ENCODE measurements around the gene TMPRSS7. TPM values are rescaled to one million over a fixed set of nuclear protein-coding genes. Genes with fewer than 3 reads are reported as not detected.

The TMPRSS7 gene
- total and polyA plus RNA-seq, 2 experiments from 2014 or later: not detected

- ATAC-seq (peak; percentile 95), DNase-seq (ENCODE audit: low spot score) (peak; percentile 83)
- TF ChIP-seq CTCF (conservative IDR thresholded peaks at IDR 0.05; ENCODE audit: low read depth in 2 of 2) (peak; percentile 90 to 95), JUNB (IDR thresholded peaks at IDR 0.05; ENCODE audit: unreplicated experiment) (no peak), CREB1 (CRISPR knock-in tag; IDR thresholded peaks at IDR 0.05; ENCODE audit: low read depth) (0 out of 2 replicates have a peak, but pooled peaks have one; percentile 12), ETS1 (IDR thresholded peaks at IDR 0.05) (no peak)
- peaks cover 29% of the 10 kb centered on the region for H3K4me1 Mint-ChIP-seq
- H3K4me1 ChIP-seq (ENCODE audit: insufficient read depth): peaks cover 18% of the 10 kb centered on the region
- no peak overlapping the region for H3K27ac ChIP-seq (ENCODE audit: low read depth)
- no peaks in the 10 kb centered on the region for H3K27me3 ChIP-seq (ENCODE audit: insufficient read depth)
- peaks cover 3% of the 10 kb centered on the region; the same call in 2 of the 3 replicates for H3K36me3 Mint-ChIP-seq (ENCODE audit: low read depth)
- H3F3A ChIP-seq (replicated peaks; ENCODE audit: low read depth): no peaks in the 10 kb centered on the region; the same call in 1 of the 2 replicates
- H3K79me2 ChIP-seq (replicated peaks; ENCODE audit: insufficient read depth): no peaks in the 10 kb centered on the region
- no peaks in the 10 kb centered on the region for H3K36me3 ChIP-seq (ENCODE audit: insufficient read depth)
- no peak overlapping the region for H3K27ac Mint-ChIP-seq
- H3K9me2 ChIP-seq (ENCODE audit: insufficient read depth): no peaks in the 10 kb centered on the region; the same call in 1 of the 2 replicates
- no peak overlapping the region for H3K4me3 ChIP-seq
- no peaks in the 10 kb centered on the region for H3K27me3 Mint-ChIP-seq (ENCODE audit: insufficient read depth, low read depth, poor library complexity)
- no peak overlapping the region for H3K4me3 Mint-ChIP-seq
- H3K9me3 Mint-ChIP-seq: peaks cover 2% of the 10 kb centered on the region; the same call in 1 of the 3 replicates
- H4K20me1 ChIP-seq (replicated peaks; ENCODE audit: insufficient read depth): no peaks in the 10 kb centered on the region
- no peak overlapping the region for H3K4me2 ChIP-seq
- no peak overlapping the region; the same call in 1 of the 2 replicates for H2AFZ ChIP-seq
Observed at GRCh38 chr3:112043621-112044201, 9.2 kb downstream of the TMPRSS7 start.

GRCh38 chr3:112046599-112046998, 12.1 kb downstream of the TMPRSS7 start:
- H3K27me3 ChIP-seq (ENCODE audit: insufficient read depth): no peaks in the 10 kb centered on the region
- H3K4me3 ChIP-seq: no peak overlapping the region
- H3K9me2 ChIP-seq (ENCODE audit: insufficient read depth): no peaks in the 10 kb centered on the region
- Mint-ChIP-seq H3K4me3 (no peak overlapping the region), H3K36me3 (ENCODE audit: low read depth) (no peaks in the 10 kb centered on the region), H3K4me1 (peaks cover 20% of the 10 kb centered on the region), H3K27me3 (ENCODE audit: insufficient read depth, low read depth, poor library complexity) (no peaks in the 10 kb centered on the region), H3K9me3 (no peaks in the 10 kb centered on the region), H3K27ac (no peak overlapping the region)
- no peaks in the 10 kb centered on the region for H3K36me3 ChIP-seq (ENCODE audit: insufficient read depth)
- H3F3A ChIP-seq (replicated peaks; ENCODE audit: low read depth): no peaks in the 10 kb centered on the region; the same call in 1 of the 2 replicates
- H2AFZ ChIP-seq: no peak overlapping the region
- no peak overlapping the region for H3K4me2 ChIP-seq
- no peaks in the 10 kb centered on the region for H3K79me2 ChIP-seq (replicated peaks; ENCODE audit: insufficient read depth)
- peaks cover 21% of the 10 kb centered on the region for H3K4me1 ChIP-seq (ENCODE audit: insufficient read depth)
- no peak overlapping the region for H3K27ac ChIP-seq (ENCODE audit: low read depth)
- DNase-seq (ENCODE audit: low spot score) (no peak), ATAC-seq (no peak)
- no peaks in the 10 kb centered on the region for H4K20me1 ChIP-seq (replicated peaks; ENCODE audit: insufficient read depth)
- TF ChIP-seq STAT1 (IDR thresholded peaks at IDR 0.05; ENCODE audit: unreplicated experiment) (no peak), NANOG (IDR thresholded peaks at IDR 0.05; ENCODE audit: borderline replicate concordance) (no peak), REST (IDR thresholded peaks at IDR 0.05; ENCODE audit: unreplicated experiment) (no peak), JUNB (IDR thresholded peaks at IDR 0.05; ENCODE audit: unreplicated experiment) (no peak), EZH2 (IDR thresholded peaks at IDR 0.05; ENCODE audit: low read depth, unreplicated experiment) (no peak), EZH2phosphoT487 (IDR thresholded peaks at IDR 0.05; ENCODE audit: unreplicated experiment) (no peak), CTCF (conservative IDR thresholded peaks at IDR 0.05; ENCODE audit: low read depth in 2 of 2) (no peak), ZNF114 (CRISPR knock-in tag; IDR thresholded peaks at IDR 0.05) (no peak), CREB1 (CRISPR knock-in tag; IDR thresholded peaks at IDR 0.05; ENCODE audit: low read depth) (no peak), POLR2AphosphoS5 (IDR thresholded peaks at IDR 0.05; ENCODE audit: low read depth) (no peak)

Data from GM23338 (cell line).